KBM-7 (cell line): ENCODE results near the gene SLC1A6.
A peak's percentile ranks its signal among the peaks of the same experiment; 100 is the strongest.
"Not testable (repeated sequence)": the region's sequence is repeated elsewhere in the genome, so short reads cannot be mapped to it uniquely, and the experiment has no call there.

Experiments
- DNase-seq: peaks from one replicate; pipeline ENCODE4 v3.0.0-alpha.2; 2015
- in situ Hi-C: fragments of 300-500 bp; cut with MboI; formaldehyde crosslinking; loops from 2 replicates; pipeline ENCODE4 v1.14.3; 2020; ENCODE audit warnings: low sequenced_read_pairs, low pct_unique_long_range_greater_than_20kb, mixed read lengths

The SLC1A6 gene

DNA sequence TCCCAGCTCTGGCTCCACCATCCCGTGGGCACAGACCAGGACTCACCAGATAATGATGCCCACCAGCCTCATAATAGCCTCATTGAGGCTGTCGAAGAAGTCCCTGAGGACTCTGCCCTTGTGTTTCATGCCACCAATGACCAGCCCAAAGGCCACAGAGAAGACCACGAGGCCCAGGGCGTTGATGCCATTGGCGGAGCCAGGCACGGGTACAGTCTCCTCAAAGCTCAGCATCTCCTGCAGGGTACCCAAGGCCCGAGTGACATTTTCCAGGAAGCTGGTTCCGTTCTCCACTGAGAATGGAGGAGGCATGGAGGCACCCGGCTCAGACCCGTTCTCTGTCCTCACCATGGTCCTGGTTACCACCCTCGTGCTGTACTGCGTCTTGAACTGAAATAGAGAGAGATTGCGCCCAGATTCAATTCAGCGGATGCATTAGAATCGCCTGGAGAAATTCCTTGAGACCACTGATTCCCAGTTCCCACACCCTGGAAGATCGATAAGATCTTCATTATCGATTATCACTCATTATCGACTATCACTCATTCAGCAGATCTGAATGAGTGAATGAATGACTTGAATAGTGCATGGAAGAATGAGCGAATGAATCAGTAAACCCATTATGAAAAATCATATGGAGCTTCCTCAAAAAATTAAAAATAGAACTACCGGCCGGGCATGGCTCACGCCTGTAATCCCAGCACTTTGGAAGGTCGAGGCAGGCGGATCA, 17.5 kb downstream of the SLC1A6 start:
- in situ Hi-C loops, result no loop called here
- no peak for DNase-seq

DNA sequence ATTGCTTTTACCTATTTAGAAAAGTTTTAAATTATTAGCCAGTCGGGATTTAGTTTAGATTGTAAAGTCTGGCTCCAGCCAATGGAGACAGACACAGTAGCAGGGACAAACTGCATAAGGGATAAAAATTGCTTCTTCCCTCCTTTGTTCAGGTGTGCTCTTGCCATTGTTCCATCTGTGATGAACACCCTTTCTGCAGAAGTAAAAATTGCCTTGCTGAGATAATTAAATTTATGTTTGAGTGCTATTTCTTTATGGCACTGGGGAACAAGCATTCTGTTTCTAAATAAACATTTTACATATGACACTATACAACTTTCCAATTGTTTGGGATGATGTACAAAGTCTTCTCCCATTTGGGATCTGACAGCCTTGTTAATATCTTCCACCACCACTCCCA, 20.4 kb downstream of the SLC1A6 start:
- in situ Hi-C loops, result no loop called here
- DNase-seq, result no peak

DNA sequence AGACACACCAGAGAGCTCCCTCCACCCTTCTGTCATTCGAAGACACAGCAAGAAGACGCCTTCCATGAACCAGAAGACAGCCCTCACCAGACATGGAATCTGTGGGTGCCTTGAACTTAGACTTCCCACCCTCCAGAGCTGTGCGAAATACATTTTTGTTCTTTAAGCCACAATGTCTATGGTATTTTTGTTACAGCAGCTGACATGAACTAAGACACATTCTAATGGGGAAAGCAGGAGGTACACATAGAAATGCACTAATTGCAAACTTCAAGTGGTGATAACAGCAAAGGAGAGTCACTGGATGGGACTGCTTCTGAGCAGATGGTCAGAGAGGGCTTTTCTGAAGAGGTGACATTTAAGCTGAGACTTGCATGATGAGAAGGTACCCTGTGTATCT, 22.2 kb downstream of the SLC1A6 start:
- in situ Hi-C loops, result no loop called here
- DNase-seq, result no peak

DNA sequence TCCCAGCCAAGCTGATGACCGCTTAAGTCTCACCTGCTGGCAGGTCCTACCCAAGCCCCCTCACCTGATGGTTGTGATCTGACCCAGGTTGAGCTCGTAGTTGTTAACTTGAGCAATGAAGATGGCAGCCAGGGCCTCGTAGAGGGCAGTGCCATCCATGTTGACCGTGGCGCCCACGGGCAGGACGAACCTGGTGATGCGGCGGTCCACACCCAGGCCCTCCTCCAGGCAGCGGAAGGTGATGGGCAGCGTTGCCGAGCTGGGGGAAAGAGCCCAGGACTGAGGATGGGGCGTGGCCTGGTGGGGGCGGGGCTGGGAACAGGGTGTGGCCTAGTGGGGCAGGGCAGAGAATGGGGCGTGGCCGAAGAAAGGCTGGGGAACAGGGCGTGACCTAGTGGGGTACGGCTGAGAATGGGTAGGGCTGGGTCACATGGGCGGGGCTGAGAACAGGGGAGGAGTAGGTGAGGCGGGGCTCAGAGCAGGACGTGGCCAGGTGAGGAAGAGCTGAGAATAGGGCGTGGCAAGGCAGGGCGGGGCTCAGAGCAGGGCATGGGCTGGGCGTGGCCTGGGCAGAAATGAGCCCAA, 25.5 kb downstream of the SLC1A6 start:
- in situ Hi-C loops, result no loop called here
- no peak for DNase-seq

DNA sequence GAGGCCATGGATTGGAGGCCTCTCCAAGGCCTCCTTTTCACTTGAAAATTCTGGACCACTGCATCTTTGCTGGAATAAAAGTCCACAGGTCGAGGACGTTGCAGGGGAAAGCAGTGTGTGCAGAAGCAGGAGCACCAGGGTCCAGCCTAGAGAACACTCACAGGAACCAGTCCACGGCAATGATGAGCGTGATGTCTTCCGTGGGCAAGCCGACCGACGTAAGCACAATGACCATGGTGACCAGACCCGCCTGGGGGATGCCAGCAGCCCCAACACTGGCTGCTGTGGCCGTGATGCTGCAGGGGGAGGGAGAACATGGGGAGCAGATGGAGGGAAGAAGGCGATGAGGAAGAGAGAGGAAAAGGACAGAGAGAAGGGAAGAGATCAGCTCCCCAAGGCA, 26.9 kb downstream of the SLC1A6 start:
- DNase-seq, result no peak
- in situ Hi-C loops, result no loop called here

DNA sequence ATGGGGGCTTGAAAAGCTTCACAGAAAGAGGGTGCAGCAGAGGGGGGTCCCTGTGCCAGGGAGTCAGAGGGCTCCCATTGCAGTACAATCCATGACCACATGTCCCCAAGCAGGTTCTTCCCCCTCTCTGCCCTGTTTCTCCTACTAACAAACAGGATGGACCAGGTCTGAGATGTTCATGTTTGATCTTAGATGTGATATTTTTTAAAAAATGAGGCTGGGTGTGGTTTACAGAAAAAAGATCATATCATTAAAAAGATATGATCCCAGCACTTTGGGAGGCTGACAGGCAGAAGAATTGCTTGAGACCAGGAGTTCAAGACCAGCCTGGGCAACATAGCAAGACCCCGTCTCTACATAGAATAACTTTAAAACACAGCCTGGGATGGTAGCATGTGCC, 29.2 kb downstream of the SLC1A6 start:
- no peak for DNase-seq
- in situ Hi-C loops, result no loop called here

DNA sequence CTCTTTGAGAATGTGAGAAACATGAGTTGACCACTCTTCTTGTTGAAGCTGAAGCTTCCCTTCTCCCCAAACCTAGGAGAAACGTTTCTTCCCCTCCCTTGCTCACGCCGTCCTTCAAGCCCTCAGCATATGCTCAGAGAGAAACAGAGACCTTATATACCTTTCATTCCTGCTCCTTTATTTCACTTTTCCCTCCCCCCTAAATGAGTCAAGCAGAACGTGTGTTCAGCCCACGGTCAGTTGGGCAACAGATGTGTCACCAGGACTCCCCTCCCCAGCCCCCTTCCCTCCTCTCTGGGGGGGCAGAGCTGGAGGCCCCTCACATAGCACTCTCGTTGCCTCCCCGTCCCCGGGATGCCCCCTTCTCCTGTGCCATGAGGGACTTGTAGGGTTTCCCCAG, 29.8 kb downstream of the SLC1A6 start:
- in situ Hi-C loops, result no loop called here
- no peak for DNase-seq

DNA sequence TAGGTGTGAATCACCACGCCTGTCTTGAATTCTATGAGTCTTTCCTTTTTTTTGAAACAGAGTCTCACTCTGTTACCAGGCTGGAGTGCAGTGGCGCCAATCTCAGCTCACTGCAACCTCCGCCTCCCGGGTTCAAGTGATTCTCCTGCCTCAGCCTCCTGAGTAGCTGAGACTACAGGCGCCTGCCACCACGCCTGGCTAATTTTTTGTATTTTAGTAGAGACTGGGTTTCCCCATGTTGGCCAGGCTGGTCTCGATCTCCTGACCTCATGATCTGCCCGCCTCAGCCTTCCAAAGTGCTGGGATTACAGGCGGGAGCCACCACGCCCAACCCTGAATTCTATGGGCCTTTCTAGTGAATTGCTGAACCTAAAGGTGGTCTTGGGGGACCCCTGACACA, 30.3 kb downstream of the SLC1A6 start:
- DNase-seq, in situ Hi-C loops: not testable (repeated sequence)

DNA sequence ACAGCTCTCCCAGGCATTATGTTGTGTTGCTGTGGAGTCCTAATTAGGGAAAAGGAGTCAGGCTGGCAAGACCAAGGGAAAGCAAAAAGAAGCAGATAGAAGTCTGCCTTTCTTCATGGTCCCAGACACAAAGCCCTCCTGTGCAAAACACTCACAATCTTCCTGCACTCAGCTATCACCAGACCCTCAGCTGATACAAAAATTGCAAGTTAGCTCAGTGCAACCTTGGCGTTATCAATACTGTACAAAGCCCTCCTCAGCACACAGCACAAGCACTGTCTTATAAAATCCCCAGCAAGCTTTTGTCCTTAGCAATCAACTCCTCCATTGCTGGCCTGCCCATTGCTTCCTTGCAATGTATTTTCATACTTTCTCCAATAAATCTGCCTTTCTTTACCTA, 35.2 kb downstream of the SLC1A6 start:
- DNase-seq, result no peak
- in situ Hi-C loops, result no loop called here

DNA sequence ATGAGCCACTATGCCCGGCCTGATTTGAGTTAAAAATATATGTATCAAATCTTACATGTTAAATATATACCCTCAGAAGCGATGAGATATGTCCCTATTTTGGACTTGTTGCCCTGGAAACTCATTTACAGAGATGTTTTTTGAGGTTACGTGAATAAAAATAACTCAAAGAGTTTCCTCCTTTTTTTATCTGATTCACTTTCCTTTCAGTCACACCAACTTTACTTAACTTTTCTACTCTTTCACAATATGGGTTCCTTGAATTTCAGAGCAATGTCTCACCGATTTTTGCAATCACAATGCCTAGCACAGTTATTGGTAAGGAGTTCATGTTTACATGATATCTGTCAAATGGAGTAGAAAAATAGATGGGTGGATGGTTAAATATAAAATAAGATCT, 36.1 kb downstream of the SLC1A6 start:
- DNase-seq, result peak; percentile 21
- in situ Hi-C loops, result no loop called here

DNA sequence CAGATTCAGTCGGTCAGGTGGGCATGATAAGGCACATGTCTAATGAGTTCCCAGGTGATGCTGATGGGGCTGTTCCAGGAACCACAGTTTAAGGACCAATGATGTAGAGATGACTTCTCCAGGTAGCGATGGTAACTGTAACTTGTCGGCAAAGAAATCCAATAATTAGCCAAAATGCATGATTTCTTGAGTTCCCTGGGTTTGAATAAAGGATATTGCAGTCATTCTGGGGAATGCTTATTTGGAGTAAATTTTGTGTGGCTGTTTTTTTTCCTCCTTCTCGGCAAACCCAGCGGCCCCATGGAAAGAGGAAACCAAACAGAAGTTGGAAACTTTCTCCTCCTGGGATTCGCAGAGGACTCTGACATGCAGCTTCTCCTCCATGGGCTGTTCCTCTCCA, 38.5 kb downstream of the SLC1A6 start, which contains the start of gene OR7C2:
Gene OR7C2 (plus strand): TSS at position 301 of the 400 bp plus-strand sequence. CDS start 0 bp downstream, at position 301.
- in situ Hi-C loops, result no loop called here
- DNase-seq, result no peak

DNA sequence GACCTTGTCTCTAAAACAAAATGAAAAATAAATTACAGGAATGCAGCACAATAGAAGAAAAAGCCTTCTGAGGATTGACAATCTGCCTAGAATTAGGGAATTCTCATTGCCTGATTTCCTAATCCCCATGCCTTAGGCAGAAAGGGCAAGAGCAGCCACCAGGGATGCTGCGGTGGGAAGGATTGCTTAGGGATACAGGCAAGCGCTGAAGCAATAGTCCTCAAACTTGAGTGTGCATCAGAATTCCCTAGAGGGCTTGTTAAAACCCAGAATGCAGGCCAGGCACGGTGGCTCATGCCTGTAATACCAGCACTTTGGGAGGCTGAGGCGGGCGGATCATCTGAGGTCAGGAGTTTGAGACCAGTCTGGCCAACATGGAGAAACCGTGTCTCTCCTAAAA, 39.4 kb downstream of the SLC1A6 start:
- in situ Hi-C loops, result no loop called here

DNA sequence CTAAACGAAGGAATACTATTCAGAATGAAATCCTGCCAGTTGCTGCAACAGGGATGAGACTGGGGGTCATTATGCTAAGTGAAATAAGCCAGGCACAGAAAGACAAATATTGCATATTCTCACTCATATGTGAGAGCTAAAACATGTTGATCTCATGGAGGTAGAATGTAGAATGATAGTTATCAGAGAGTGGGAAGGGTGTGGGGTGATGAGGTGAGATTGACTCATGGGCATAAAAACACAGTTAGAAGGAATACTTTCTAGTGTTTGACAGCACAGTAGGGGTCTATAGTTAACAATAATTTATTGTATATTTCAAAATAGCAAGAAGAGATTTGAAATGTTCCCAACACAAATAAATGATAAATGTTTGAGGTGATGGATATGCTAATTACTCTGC, 46.2 kb downstream of the SLC1A6 start:
- in situ Hi-C loops, result no loop called here

More for the DNA sequence above, 39.4 kb downstream of the SLC1A6 start:
- DNase-seq, result no peak

DNA sequence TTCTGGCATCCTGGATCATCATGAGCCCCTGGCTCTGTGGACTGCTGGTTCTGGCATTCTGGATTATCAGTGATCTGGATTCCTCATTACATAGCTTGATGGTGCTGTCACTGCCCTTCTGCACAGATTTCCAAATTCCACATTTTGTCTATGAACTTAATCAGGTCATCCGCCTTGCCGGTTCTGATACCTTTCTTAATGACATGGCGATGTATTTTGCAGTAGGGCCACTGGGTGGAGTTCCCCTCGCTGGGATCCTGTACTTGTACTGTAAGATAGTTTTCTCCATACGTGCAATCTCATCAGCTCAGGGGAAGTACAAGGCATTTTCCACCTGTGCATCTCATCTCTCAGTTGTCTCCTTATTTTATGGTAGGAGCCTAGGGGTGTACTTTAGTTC, 62.8 kb downstream of the SLC1A6 start:
- DNase-seq, result no peak
- in situ Hi-C loops, result no loop called here

More for the DNA sequence above, 46.2 kb downstream of the SLC1A6 start:
- DNase-seq, result no peak

DNA sequence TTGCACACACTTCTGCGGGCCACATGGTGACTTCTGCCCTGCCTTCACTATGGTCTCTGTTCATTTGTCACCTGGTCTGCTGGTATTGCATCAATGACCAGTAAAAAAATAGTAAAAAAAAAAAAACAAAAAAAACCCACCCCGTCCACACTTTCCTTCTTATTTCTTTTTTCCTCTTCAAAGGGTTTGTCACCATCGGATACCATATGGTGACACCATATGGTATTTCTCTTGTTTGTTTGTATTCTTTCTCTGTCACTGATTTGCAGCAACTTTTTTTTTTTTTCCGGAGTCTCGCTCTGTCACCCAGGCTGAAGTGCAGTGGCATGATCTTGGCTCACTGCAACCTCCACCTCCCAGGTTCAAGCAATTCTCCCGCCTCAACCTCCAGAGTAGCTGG, 64.5 kb downstream of the SLC1A6 start:
- in situ Hi-C loops, result no loop called here
- no peak for DNase-seq

DNA sequence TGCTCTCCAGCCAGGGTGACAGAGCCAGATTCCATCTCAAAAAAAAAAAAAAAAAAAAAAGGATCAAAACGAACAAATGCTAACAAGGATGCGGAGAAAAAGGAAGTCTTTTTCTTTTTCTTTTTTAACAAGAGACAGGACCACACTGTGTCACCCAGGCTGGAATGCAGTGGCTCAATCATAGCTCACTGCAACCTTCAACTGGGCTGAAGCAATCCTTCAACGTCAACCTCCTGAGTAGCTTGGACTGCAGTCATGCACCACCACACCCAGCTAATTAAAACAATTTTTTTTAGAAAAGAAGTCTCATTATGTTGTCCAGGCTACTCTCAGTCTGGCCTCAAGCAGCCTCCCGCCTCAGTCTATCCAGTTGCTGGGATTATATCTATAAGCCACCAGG, 73.0 kb downstream of the SLC1A6 start:
- in situ Hi-C loops, result no loop called here

DNA sequence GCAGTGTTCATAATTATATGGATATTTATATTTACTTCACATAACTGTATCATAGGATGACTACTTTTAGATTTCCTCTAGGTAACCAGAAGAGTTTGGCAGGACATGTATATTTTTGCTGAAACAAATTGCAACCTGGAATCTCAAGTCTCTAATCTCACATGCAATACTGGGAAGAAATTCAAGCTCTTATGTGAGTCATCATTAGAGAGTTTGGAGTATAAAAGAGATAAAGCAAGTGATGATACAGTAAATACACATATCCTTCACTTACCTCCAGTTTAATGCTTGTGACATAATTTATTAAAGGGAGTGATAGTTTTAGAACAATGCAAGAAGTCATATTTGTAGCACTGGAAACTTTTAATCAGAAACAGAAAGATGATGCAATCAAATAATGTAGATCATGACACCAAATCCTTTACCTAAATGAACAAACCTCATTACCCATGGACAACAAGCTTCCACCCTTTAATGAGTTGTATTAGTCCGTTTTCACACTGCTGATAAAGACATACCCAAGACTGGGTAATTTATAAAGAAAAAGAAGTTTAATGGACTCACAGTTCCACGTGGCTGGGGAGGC, 77.9 kb downstream of the SLC1A6 start:
- in situ Hi-C loops, result no loop called here
- no peak for DNase-seq

More for the DNA sequence above, 73.0 kb downstream of the SLC1A6 start:
- DNase-seq, result no peak
